Chondrocyte (in vitro differentiated cells): Measurements from ENCODE around the gene ALPP. TPM values are rescaled to one million over a fixed set of nuclear protein-coding genes. Genes with fewer than 3 reads are reported as not detected.
"Not testable (repeated sequence)": the region's sequence is repeated elsewhere in the genome, so short reads cannot be mapped to it uniquely, and the experiment has no call there.

Source experiments
- DNase-seq: peaks from one replicate; pipeline ENCODE4 v3.0.0; 2021; ENCODE audit warnings: mixed read lengths, low spot score
- H3K27ac Mint-ChIP-seq: one replicate; pipeline ENCODE4 v1.8.0; 2021; ENCODE audit warnings: mild to moderate bottlenecking, moderate library complexity, mixed read lengths; ENCODE audit not compliant: unreplicated experiment
- H3K27me3 Mint-ChIP-seq: 2 replicates; pipeline ENCODE4 v1.8.0; 2021; ENCODE audit warnings: low read depth, mixed read lengths
- H3K36me3 Mint-ChIP-seq: 2 replicates; pipeline ENCODE4 v1.8.0; 2021; ENCODE audit warnings: low read depth, mixed read lengths
- H3K4me1 Mint-ChIP-seq: 2 replicates; pipeline ENCODE4 v1.8.0; 2021; ENCODE audit warnings: low read depth, mild to moderate bottlenecking, mixed read lengths
- H3K4me3 Mint-ChIP-seq: one replicate; pipeline ENCODE4 v1.8.0; 2021; ENCODE audit warnings: mild to moderate bottlenecking, moderate library complexity, mixed read lengths; ENCODE audit not compliant: unreplicated experiment
- H3K9me3 Mint-ChIP-seq: 2 replicates; pipeline ENCODE4 v1.8.0; 2021; ENCODE audit warnings: low read depth, mixed read lengths
- CTCF ChIP-seq: fragments of 200-600 bp; sonication (generic); IDR thresholded peaks from 2 replicates; pipeline ENCODE4 v1.5.0; 2021; ENCODE audit warnings: antibody characterized with exemption, mild to moderate bottlenecking, moderate library complexity
- long read RNA-seq: library from polyadenylated mRNA; stranded (forward); transcript quantifications from one replicate; pipeline ENCODE4 v2.0.0, GENCODE V29; 2021
- total RNA-seq: library from RNA; stranded (reverse); gene quantifications from 3 replicates; pipeline ENCODE4 v1.2.1, GENCODE V29; 2021

ALPP gene
- total RNA-seq: not detected in 3 replicates
- long read RNA-seq: 0 reads

DNA sequence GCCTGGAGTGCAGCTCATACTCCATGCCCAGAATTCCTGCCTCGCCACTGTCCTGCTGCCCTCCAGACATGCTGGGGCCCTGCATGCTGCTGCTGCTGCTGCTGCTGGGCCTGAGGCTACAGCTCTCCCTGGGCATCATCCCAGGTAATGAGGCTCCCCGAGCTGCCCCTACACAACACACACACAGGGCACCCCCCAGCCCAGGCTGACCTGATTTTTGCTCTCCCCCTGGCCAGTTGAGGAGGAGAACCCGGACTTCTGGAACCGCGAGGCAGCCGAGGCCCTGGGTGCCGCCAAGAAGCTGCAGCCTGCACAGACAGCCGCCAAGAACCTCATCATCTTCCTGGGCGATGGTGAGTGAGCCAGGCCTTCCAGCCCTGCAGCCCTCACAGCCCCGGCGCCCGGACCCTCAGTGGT, at the start of gene ALPP:
TSS of gene ALPP (plus strand) at position 17 of the 417 bp plus-strand sequence. CDS start at position 69, 52 bp downstream.
- not testable (repeated sequence) for H3K9me3 Mint-ChIP-seq, H3K4me3 Mint-ChIP-seq, H3K36me3 Mint-ChIP-seq, H3K27ac Mint-ChIP-seq, H3K4me1 Mint-ChIP-seq
- peak; percentile 73 for DNase-seq
- peaks cover 11% of the 10 kb centered on the region for H3K27me3 Mint-ChIP-seq

DNA sequence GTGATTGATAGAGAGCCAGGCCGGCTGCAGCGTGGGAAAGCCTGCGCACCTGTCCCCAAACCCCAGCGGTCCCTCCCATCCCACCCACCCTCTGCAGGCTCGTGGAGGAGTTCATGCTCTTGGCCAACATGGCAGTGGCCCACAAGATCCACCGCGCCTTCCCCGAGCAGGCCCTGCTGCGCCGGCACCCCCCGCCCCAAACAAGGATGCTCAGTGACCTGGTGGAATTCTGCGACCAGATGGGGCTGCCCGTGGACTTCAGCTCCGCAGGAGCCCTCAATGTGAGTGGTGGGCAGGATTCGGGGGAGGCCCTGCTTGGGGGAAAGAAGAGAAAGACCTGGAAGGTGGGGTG, 48.9 kb upstream of the ALPP start:
- no peak overlapping the region for H3K4me3 Mint-ChIP-seq
- peak; percentile 61 for DNase-seq
- no peaks in the 10 kb centered on the region for H3K36me3 Mint-ChIP-seq
- peaks cover 3% of the 10 kb centered on the region for H3K4me1 Mint-ChIP-seq
- TF ChIP-seq CTCF: no peak
- no peak overlapping the region for H3K27ac Mint-ChIP-seq
- no peaks in the 10 kb centered on the region for H3K27me3 Mint-ChIP-seq
- H3K9me3 Mint-ChIP-seq: no peaks in the 10 kb centered on the region

GRCh38 chr2:232330068-232330999, 48.2 kb upstream of the ALPP start:
- H3K27me3 Mint-ChIP-seq: no peaks in the 10 kb centered on the region
- H3K4me3 Mint-ChIP-seq: no peak overlapping the region
- peak; percentile 76 for DNase-seq
- H3K4me1 Mint-ChIP-seq: peaks cover 3% of the 10 kb centered on the region
- H3K36me3 Mint-ChIP-seq: no peaks in the 10 kb centered on the region
- no peak for TF ChIP-seq CTCF
- no peak overlapping the region for H3K27ac Mint-ChIP-seq
- H3K9me3 Mint-ChIP-seq: no peaks in the 10 kb centered on the region

DNA sequence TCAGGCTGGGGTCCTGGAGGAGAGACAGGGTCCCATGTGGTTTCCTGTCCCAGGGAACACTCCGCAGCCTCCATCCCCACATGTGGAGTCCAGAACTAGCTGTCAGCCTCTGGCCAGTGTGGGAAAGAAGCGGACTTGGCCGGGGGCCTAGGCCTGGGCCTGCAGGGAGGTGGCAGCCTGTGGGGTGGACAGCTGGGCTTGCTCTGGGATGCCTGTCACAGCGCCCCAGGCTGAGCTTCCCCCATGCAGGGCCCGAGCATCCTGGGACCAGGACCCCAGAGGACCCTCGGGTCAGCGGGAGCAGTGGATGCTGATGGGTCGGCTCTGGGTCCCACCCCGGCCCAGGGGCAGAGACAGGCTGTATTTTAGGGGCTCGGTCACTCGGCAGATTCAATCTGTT, 47.5 kb upstream of the ALPP start:
- H3K4me3 Mint-ChIP-seq, H3K9me3 Mint-ChIP-seq, H3K4me1 Mint-ChIP-seq, H3K27me3 Mint-ChIP-seq, H3K36me3 Mint-ChIP-seq, H3K27ac Mint-ChIP-seq: not testable (repeated sequence)
- DNase-seq: peak; percentile 88

DNA sequence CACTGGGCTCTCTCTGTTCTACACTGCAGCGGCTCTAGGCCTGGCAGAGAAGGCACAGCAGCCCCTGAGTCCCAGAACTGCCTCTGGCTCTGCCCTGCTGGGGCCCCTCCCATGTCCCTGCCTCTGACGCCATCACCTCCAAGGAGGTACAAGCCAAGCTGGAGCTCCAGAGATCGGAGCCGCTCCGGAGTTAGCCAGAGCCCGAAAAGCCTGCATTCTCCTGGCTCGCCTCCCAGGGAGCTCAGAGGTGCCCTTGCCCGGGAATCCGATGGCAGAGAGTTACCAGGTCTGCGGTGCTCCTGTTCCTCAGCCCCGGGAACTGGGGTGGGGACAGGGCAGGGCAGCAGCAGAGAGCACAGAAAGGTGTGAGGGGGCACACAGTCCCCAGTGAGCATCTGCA, 46.9 kb upstream of the ALPP start:
- H3K36me3 Mint-ChIP-seq, H3K9me3 Mint-ChIP-seq, H3K4me1 Mint-ChIP-seq, H3K27me3 Mint-ChIP-seq, H3K4me3 Mint-ChIP-seq, H3K27ac Mint-ChIP-seq: not testable (repeated sequence)
- peak; percentile 22 for DNase-seq

DNA sequence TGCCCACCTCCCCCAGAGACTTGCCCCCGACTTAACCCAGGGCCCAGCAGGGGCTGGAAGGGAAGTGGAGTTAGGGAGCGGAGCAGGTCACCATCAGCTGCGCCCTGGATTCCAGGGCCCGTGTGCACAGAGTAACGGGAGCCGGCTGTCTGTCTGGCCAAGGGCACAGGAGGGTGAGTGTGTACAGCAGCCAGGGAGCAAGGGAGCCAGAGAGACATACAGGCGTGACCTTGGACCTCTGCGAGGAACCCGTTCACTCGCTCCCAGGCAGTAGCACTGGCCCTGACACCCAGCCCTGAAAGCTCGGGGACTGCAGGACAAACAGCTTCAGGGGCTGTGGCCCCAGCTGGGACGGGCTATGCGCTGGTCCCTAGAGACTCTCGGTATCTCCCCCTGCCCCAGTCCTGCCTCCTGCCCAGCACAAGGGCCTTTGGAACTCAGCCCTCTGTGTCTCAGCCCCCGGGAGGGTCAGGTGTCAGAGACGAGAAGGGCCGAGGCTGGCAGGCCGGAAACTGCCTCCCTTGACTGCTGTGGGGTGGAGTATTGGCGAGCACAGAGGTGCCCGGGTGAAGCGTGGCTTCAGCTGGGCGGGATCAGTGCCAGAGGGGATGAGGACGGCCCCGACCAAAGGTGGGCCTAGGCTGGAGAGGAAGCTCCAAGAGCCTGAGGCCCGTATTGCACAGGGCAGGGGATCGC, 46.2 kb upstream of the ALPP start:
- H3K4me1 Mint-ChIP-seq, H3K27ac Mint-ChIP-seq, H3K9me3 Mint-ChIP-seq, H3K27me3 Mint-ChIP-seq, H3K4me3 Mint-ChIP-seq, H3K36me3 Mint-ChIP-seq: not testable (repeated sequence)
- DNase-seq: peak; percentile 48

DNA sequence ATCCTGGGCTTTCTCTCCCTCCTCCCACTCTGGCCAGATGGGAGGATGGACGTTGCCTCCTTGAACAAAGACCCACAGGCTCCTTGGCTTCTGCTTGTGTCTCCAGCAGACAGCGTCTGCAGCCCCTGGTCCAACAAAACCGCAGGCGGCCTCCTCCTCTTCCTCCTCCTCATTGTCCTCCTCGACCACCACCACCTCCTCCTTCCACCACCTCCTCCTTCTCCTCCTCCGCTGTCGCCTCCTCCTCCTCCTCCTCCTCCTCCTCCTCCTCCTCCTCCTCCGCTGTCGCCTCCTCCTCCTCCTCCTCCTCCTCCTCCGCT, 45.7 kb upstream of the ALPP start:
- H3K27ac Mint-ChIP-seq: no peak overlapping the region
- no peak overlapping the region for H3K4me3 Mint-ChIP-seq
- H3K36me3 Mint-ChIP-seq: no peaks in the 10 kb centered on the region
- no peaks in the 10 kb centered on the region for H3K4me1 Mint-ChIP-seq
- TF ChIP-seq CTCF: no peak
- H3K9me3 Mint-ChIP-seq: no peaks in the 10 kb centered on the region
- DNase-seq: peak; percentile 64
- no peaks in the 10 kb centered on the region for H3K27me3 Mint-ChIP-seq
